ENCODE measurements around the gene TSC22D3.

Gene TSC22D3

GRCh38 chrX:107730991-107731766, 44.4 kb downstream of the TSC22D3 start:
- no peak for DNase-seq (ENCODE audit: low read depth, low spot score)

GRCh38 chrX:107730298-107730655, 45.3 kb downstream of the TSC22D3 start:
- no peak for DNase-seq (ENCODE audit: low read depth, low spot score)

GRCh38 chrX:107729558-107730297, 45.9 kb downstream of the TSC22D3 start:
- DNase-seq (ENCODE audit: low read depth, low spot score): no peak

- DNase-seq (ENCODE audit: low read depth, low spot score): no peak
These were observed 47.1 kb downstream of the TSC22D3 start for GRCh38 chrX:107728371-107729099.

- no peak for DNase-seq (ENCODE audit: low read depth, low spot score)
These were observed 48.6 kb downstream of the TSC22D3 start for GRCh38 chrX:107726816-107727534.

GRCh38 chrX:107725761-107726555, 49.6 kb downstream of the TSC22D3 start:
- DNase-seq (ENCODE audit: low read depth, low spot score): no peak

GRCh38 chrX:107724653-107725052, 50.9 kb downstream of the TSC22D3 start:
- no peak for DNase-seq (ENCODE audit: low read depth, low spot score)

- no peak for DNase-seq (ENCODE audit: low read depth, low spot score)
These were observed 52.1 kb downstream of the TSC22D3 start for GRCh38 chrX:107723511-107723910.

- DNase-seq (ENCODE audit: low read depth, low spot score): no peak
These were observed 53.5 kb downstream of the TSC22D3 start for GRCh38 chrX:107721966-107722707.

GRCh38 chrX:107721318-107721717, 54.3 kb downstream of the TSC22D3 start:
- no peak for DNase-seq (ENCODE audit: low read depth, low spot score)

- no peak for DNase-seq (ENCODE audit: low read depth, low spot score)
These were observed 57.4 kb downstream of the TSC22D3 start for GRCh38 chrX:107718156-107718621.

- DNase-seq (ENCODE audit: low read depth, low spot score): no peak
These were observed 58.5 kb downstream of the TSC22D3 start for GRCh38 chrX:107716816-107717700.

- DNase-seq (ENCODE audit: low read depth, low spot score): no peak
These were observed 59.4 kb downstream of the TSC22D3 start for GRCh38 chrX:107716118-107716684.

- DNase-seq (ENCODE audit: low read depth, low spot score): no peak
These were observed 60.1 kb downstream of the TSC22D3 start for GRCh38 chrX:107715331-107716117.

- DNase-seq (ENCODE audit: low read depth, low spot score): no peak
These were observed 61.2 kb downstream of the TSC22D3 start for GRCh38 chrX:107714206-107714891.

- no peak for DNase-seq (ENCODE audit: low read depth, low spot score)
These were observed 61.9 kb downstream of the TSC22D3 start for GRCh38 chrX:107713543-107714205.

- no peak for DNase-seq (ENCODE audit: low read depth, low spot score)
These were observed 62.4 kb downstream of the TSC22D3 start for GRCh38 chrX:107713203-107713542.

Data from iPS DF 19.7 (cell line).